GM18511 (cell line): ENCODE results near the gene ANKRD45.
"Not testable (repeated sequence)": the region's sequence is repeated elsewhere in the genome, so short reads cannot be mapped to it uniquely, and the experiment has no call there.

Experiments used
- ATAC-seq: cut with Tn5 transposase; IDR thresholded peaks from one replicate; pipeline ENCODE4 v1.9.1; 2021; ENCODE audit warnings: mild to moderate bottlenecking, moderate library complexity; ENCODE audit not compliant: unreplicated experiment

ANKRD45 gene

GRCh38 chr1:173573596-173573995 lies 96.1 kb downstream of the ANKRD45 start:
- no peak for ATAC-seq

DNA sequence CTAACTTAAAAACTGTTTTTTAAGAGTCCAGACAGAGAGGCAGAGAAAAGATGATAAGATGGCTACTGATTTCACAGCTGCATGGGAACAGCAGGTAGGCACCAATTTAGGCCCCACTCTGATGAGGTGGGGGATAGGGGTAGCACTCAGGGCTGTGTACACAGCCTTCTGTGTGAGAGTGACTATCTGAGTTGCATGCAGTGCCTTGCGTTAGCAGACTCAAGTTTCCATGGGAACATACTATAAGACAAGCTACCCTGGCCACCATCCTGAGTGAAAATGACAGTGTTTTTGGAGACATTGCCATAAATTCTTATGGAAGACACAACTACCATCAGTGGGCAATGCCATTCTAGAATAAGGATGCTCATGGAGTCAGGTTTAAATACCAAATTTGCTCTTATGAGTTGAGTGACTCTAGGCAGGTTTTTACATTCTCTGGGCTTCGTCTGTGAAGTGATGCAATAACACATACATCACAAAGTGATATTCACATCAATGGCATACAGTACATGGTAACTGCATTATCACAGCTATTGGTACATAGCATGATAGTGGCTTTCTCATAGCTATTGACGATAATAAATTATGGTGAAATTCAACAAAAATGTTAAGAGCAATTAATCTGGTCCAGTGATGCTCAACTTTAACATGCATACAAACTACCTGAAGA lies 97.3 kb downstream of the ANKRD45 start:
- no peak for ATAC-seq

DNA sequence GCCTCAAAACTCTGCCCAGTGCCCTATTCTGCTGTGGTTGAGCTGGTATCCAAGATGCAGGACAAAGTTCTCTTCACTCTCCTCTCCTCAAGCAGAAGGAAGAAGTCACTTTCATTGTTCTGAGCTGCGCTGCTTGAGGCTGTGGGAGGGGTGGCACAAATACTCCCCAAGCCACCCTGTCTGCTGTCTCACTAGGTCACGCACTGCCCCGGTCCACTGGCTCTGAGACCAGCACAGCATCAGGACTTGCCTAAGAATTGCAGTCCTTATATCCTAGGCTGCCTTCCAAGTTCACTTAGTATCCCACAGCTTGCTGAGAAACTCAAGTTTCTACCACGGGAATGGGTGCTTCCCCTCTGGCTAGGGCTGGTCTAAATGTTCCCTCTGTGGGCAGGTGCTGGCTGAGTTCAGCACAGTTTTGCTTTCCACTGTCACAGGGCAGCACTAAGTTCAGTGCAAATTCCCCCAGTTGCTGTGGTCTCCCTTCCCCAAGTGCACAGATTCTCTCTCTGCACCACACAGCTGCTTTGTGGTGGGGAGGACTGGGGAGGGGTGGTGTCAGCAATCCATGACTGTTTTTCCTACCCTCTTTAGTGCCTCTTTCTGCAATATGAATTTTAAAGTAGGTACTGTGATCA lies 99.2 kb downstream of the ANKRD45 start:
- ATAC-seq, result peak; percentile 95

DNA sequence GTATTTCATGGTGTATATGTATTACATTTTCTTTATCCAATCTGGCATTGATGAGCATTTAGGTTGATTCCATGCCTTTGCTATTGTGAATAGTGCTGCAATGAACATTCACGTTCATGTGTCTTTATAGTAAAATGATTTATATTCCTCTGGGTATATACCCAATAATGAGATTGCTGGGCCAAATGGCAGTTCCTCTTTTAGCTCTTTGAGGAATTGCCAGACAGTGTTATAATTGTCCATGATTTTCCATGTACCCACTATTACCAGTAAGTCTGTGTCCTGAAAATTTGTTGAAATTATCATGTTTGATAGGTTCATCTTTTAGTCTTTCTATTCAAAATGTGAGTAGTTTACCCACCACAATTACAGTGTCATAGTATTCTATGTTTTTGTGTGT lies 101.2 kb downstream of the ANKRD45 start:
- ATAC-seq, result no peak

GRCh38 chr1:173563846-173564245 lies 105.8 kb downstream of the ANKRD45 start:
- not testable (repeated sequence) for ATAC-seq

GRCh38 chr1:173562813-173563212 lies 106.8 kb downstream of the ANKRD45 start:
- ATAC-seq, result no peak

DNA sequence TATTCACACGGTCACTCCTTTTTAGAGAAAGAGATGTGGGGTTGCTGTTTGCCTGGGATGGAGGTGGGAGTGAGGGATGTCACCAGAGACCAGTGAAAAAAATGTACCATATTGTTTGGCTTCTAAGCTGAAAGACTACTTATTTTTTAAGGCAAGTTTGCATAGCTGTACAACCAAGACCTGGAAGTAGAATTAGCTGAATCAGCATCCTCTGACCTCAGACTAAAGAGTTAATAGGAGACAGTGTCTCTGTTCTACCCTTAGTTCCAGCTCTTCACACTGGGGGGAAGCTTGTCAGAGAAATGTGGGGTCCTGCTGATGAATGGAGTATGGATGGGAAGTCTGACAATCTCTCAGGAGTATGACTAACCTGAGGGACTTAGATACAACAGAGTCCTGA lies 108.4 kb downstream of the ANKRD45 start:
- ATAC-seq, result no peak

DNA sequence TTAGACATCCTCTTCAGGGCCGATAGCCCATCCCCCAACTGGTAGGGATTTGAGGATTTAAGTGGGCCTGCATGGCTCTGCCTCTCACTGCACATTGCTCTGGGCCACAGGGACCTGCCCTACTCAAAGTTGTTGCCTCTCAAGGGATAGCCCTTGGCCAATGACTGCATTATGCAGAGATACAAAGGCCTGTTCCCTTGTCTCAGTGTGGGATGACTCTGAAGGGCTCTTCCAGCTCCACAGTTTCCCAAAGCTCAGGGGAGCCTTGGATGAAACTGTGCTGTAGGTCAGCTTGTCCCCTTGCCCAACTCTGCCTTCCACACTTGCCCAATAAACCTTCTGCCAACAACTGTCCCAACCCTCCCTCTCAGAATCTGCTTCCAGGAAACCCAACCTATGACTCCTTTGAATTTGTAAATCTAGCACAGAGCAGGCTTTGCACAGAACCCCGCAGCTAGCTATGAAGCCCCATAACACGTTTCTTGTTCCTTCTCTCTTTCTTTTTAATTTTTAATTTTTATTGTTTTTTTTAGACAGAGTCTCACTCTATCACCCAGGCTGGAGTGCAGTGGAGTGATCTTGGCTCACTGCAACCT lies 109.3 kb downstream of the ANKRD45 start:
- no peak for ATAC-seq
